Measurements from ENCODE around the gene HEBP1. TPM values are rescaled to one million over a fixed set of nuclear protein-coding genes. Genes with fewer than 3 reads are reported as not detected.

HEBP1 gene
- total RNA-seq, 1 donor from 2014 or later = 14.7 TPM

- H3K4me3 ChIP-seq (ENCODE audit: low read depth, low read length) = no peak overlapping the region
- TF ChIP-seq, protein P1, sequence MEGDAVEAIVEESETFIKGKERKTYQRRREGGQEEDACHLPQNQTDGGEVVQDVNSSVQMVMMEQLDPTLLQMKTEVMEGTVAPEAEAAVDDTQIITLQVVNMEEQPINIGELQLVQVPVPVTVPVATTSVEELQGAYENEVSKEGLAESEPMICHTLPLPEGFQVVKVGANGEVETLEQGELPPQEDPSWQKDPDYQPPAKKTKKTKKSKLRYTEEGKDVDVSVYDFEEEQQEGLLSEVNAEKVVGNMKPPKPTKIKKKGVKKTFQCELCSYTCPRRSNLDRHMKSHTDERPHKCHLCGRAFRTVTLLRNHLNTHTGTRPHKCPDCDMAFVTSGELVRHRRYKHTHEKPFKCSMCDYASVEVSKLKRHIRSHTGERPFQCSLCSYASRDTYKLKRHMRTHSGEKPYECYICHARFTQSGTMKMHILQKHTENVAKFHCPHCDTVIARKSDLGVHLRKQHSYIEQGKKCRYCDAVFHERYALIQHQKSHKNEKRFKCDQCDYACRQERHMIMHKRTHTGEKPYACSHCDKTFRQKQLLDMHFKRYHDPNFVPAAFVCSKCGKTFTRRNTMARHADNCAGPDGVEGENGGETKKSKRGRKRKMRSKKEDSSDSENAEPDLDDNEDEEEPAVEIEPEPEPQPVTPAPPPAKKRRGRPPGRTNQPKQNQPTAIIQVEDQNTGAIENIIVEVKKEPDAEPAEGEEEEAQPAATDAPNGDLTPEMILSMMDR (IDR thresholded peaks at IDR 0.05; ENCODE audit: insufficient read depth, low read length, poor library complexity, severe bottlenecking) = no peak
- H3K27me3 ChIP-seq (ENCODE audit: control insufficient read depth, insufficient read depth, low read length) = no peaks in the 10 kb centered on the region
- H3K36me3 ChIP-seq (ENCODE audit: control insufficient read depth, insufficient read depth, low read length) = no peaks in the 10 kb centered on the region
- DNase-seq (ENCODE audit: low read depth) = no peak
These were observed 11.0 kb upstream of the HEBP1 start for GRCh38 chr12:13011098-13011497.

DNA sequence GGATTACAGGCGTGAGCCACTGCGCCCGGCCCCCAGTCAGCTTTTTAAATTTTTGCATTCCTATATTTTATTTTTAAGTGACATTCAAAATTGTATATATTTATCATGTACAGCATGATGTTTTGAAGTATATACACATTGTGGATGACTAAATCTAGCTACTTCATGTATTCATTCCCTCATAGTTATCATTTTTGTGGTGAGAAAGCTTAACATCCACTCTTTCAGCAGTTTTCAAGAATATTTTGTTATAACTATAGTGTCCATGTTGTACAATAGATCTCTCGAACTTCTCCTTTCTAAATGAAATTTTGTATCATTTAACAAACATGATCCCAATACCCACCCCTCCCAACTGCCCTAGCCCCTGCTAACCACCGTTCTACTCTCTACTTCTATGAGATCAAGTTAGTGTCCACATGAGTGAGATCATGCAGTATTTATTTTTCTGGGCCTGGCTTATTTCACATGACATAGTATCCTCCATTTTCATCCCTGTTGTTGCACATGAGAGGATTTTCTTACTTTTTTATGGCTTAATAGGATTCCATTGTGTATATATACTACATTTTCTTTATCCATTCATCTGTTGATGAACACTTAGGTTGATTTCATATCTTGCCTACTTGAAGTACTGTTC lies 8.8 kb upstream of the HEBP1 start:
- no peak for DNase-seq (ENCODE audit: low read depth)
- Histone ChIP-seq H3K36me3 (ENCODE audit: control insufficient read depth, insufficient read depth, low read length) (no peaks in the 10 kb centered on the region), H3K27me3 (ENCODE audit: control insufficient read depth, insufficient read depth, low read length) (no peaks in the 10 kb centered on the region), H3K4me3 (ENCODE audit: low read depth, low read length) (no peak overlapping the region)
- TF ChIP-seq, protein P1 (IDR thresholded peaks at IDR 0.05; ENCODE audit: insufficient read depth, low read length, poor library complexity, severe bottlenecking) = no peak

DNA sequence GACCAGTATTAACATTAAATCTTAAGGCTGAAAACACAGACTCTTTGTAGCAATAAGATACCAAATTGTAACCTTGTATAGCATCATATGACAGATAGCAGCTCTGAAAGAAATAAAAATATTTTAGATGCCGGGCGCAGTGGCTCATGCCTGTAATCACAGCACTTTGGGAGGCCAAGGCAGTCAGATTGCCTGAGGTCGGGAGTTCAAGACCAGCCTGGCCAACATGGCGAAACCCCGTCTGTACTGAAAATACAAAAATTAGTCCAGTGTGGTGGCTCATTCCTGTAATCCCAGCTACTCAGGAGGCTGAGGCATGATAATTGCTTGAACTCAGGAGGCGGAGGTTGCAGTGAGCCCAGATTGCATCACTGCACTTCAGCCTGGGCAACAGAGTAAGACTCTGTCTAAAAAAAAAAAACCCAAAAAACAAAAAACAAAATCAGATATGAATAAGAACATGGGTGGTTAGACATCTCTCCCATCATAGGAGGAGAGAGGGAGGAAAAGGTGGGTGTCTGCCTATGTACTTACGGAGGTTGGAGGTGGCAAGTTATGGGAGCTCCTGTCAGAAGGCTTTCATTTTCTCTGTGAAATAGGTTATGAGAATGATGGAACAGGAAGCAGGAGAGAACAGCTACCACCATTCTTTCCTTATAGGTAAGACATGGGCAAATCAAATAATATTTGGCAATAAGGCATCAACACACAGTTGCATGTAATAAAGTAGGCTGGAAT lies 7.6 kb upstream of the HEBP1 start:
- TF ChIP-seq, protein P1 (IDR thresholded peaks at IDR 0.05; ENCODE audit: insufficient read depth, low read length, poor library complexity, severe bottlenecking) = no peak
- DNase-seq (ENCODE audit: low read depth) = no peak

DNA sequence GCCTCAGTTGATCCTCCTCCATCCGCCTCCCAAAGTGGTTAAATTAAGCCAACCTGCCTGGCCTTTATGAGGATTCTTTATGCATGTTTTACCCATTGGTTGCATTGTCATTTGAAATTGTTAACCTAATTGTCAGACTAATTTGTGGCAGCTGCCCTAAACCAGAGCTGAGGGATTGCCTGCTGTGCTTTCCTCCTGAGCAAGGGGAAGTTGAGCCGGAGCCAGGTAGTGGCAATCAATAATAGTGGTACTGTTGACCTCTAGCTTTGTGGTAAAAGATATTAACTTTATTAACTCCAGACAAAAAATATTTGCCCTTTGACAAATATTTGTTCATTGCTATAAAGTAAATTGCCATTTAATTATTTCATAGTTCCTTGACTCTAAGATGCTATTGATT lies 5.6 kb upstream of the HEBP1 start:
- H3K27me3 ChIP-seq (ENCODE audit: control insufficient read depth, insufficient read depth, low read length) = no peaks in the 10 kb centered on the region
- no peak for DNase-seq (ENCODE audit: low read depth)
- no peaks in the 10 kb centered on the region for H3K36me3 ChIP-seq (ENCODE audit: control insufficient read depth, insufficient read depth, low read length)
- TF ChIP-seq, protein P1 (IDR thresholded peaks at IDR 0.05; ENCODE audit: insufficient read depth, low read length, poor library complexity, severe bottlenecking) = no peak
- H3K4me3 ChIP-seq (ENCODE audit: low read depth, low read length) = no peak overlapping the region

More for the DNA sequence above, 7.6 kb upstream of the HEBP1 start:
- no peaks in the 10 kb centered on the region for H3K27me3 ChIP-seq (ENCODE audit: control insufficient read depth, insufficient read depth, low read length)
- H3K36me3 ChIP-seq (ENCODE audit: control insufficient read depth, insufficient read depth, low read length) = no peaks in the 10 kb centered on the region
- H3K4me3 ChIP-seq (ENCODE audit: low read depth, low read length) = no peak overlapping the region

GRCh38 chr12:13004986-13005385 lies 4.9 kb upstream of the HEBP1 start:
- no peaks in the 10 kb centered on the region for H3K36me3 ChIP-seq (ENCODE audit: control insufficient read depth, insufficient read depth, low read length)
- TF ChIP-seq, protein P1 (IDR thresholded peaks at IDR 0.05; ENCODE audit: insufficient read depth, low read length, poor library complexity, severe bottlenecking) = no peak
- H3K4me3 ChIP-seq (ENCODE audit: low read depth, low read length) = no peak overlapping the region
- no peak for DNase-seq (ENCODE audit: low read depth)
- no peaks in the 10 kb centered on the region for H3K27me3 ChIP-seq (ENCODE audit: control insufficient read depth, insufficient read depth, low read length)

Data from kidney epithelial cell (primary cell).